ENCODE measurements around the gene PDIA5.

DNA sequence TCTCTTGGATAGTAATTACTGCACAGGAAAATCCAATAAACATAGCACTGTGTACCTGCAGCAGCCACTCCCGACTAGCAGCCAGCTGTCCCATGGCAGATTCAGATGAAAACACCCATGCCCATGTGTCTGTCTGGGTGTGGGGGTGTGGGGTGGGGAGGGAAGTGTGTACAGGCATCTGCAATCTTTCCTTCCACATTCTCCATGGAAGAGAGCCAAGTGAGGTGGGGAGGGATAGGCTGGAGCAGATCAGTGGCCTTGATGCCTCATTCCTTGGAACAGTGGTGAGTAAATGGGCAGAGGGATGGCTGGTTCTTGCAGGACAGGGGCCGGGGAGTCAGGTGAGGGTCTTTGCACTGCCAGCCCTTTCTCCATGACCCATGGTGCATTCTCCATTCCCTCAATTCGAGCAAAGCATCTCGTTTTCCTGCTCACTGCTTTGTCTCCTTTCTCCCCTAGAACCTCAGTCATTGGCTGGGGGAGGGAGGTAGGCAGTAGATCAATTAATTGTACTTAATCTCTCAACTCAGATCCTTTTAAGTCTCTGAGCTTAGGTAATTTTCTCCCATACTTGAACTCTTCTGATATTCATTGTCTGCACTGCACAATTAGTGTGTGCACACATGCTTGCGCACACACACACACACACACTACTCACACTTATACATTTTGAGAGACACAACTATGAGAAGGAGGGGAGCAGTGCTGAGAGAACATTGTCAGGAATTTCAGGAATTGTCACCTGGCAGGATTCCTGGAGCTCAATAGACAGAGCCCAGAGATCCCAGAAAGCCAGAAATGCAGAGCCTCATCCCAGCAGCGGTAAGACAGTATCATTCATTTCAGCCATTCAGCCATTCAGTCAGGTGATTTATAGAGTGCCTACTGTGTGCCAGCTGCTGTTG, 31.9 kb downstream of the PDIA5 start:
- TF ChIP-seq, protein P1, sequence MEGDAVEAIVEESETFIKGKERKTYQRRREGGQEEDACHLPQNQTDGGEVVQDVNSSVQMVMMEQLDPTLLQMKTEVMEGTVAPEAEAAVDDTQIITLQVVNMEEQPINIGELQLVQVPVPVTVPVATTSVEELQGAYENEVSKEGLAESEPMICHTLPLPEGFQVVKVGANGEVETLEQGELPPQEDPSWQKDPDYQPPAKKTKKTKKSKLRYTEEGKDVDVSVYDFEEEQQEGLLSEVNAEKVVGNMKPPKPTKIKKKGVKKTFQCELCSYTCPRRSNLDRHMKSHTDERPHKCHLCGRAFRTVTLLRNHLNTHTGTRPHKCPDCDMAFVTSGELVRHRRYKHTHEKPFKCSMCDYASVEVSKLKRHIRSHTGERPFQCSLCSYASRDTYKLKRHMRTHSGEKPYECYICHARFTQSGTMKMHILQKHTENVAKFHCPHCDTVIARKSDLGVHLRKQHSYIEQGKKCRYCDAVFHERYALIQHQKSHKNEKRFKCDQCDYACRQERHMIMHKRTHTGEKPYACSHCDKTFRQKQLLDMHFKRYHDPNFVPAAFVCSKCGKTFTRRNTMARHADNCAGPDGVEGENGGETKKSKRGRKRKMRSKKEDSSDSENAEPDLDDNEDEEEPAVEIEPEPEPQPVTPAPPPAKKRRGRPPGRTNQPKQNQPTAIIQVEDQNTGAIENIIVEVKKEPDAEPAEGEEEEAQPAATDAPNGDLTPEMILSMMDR (IDR thresholded peaks at IDR 0.05; ENCODE audit: low read length), result no peak
- TF ChIP-seq EZH2 (IDR thresholded peaks at IDR 0.05; ENCODE audit: borderline replicate concordance, low read length), result no peak
